Muscle of leg (tissue), 11 donors: Measurements from ENCODE around the gene AFF1. TPM values are rescaled to one million over a fixed set of nuclear protein-coding genes. Genes with fewer than 3 reads are reported as not detected.

Experiments
- DNase-seq: peaks from one replicate; pipeline ENCODE4 v3.0.0; 2013
- H3K27ac ChIP-seq: one replicate; pipeline ENCODE4 v1.5.1; 2013; ENCODE audit warnings: mild to moderate bottlenecking, low read length, control low read depth
- H3K27me3 ChIP-seq: one replicate; pipeline ENCODE4 v1.6.1; 2013; ENCODE audit warnings: low read length; ENCODE audit not compliant: control insufficient read depth, insufficient read depth
- H3K36me3 ChIP-seq: one replicate; pipeline ENCODE4 v1.6.1; 2013; ENCODE audit warnings: low read length; ENCODE audit not compliant: control insufficient read depth, insufficient read depth
- H3K4me1 ChIP-seq: one replicate; pipeline ENCODE4 v1.6.1; 2013; ENCODE audit warnings: low read length; ENCODE audit not compliant: control insufficient read depth, insufficient read depth
- H3K4me3 ChIP-seq: one replicate; pipeline ENCODE4 v1.5.1; 2013; ENCODE audit warnings: low read length, control low read depth
- H3K9me3 ChIP-seq: replicated peaks from 2 replicates; pipeline ENCODE4 v1.6.1; 2013; ENCODE audit warnings: low read depth, low read length; ENCODE audit not compliant: control insufficient read depth
- WGBS: methylation state at CpG from one replicate; pipeline ENCODE4 v1.1.5; 2013; ENCODE audit warnings: missing lambda C conversion rate; ENCODE audit not compliant: insufficient coverage; 5-methylcytosine and 5-hydroxymethylcytosine counted together
- polyA plus RNA-seq, 8 donors: library from polyadenylated mRNA; unstranded; fragments of 120-200 nt; gene quantifications; one replicate each; pipeline versions ENCODE4 v1.2.1 to v1.2.3, GENCODE V29; 2013; ENCODE audit warnings: inconsistent platforms in 1 of 8, low replicate concordance in 1 of 8; ENCODE audit not compliant: insufficient read length in 8 of 8, insufficient read depth in 1 of 8
- total RNA-seq: library from RNA; stranded (reverse); fragments of 120-200 nt; gene quantifications from one replicate; pipeline ENCODE4 v1.2.4, GENCODE V29; 2013

The AFF1 gene
- total and polyA plus RNA-seq, 9 donors, result 12.2 to 19.6 (median 15.5) TPM

DNA sequence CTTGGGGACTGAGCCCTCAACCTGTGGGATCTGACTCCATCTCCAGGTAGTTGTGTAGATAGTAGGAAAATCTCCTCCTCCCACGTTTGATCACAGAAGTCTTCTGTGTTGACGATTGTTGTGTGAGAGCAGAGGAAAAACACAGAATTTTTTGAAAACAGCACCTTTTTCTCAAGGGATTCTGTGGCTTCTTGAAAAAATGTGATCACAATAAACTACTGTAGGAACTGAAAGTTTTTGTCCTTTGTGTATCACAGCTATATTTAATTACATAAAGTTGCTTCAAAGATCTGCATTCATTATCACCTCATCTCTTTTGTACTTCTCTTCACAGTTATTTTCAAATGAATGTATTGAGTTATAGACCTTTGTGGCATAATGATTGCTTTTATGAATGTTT is 85.1 kb downstream of the AFF1 start:
- Histone ChIP-seq H3K4me3 (no peak overlapping the region), H3K4me1 (no peaks in the 10 kb centered on the region), H3K9me3 (no peaks in the 10 kb centered on the region), H3K36me3 (no peaks in the 10 kb centered on the region), H3K27ac (no peak overlapping the region), H3K27me3 (no peaks in the 10 kb centered on the region)
- no peak for DNase-seq
- no CpG with 5 or more reads among the region's 2 CpGs for WGBS

DNA sequence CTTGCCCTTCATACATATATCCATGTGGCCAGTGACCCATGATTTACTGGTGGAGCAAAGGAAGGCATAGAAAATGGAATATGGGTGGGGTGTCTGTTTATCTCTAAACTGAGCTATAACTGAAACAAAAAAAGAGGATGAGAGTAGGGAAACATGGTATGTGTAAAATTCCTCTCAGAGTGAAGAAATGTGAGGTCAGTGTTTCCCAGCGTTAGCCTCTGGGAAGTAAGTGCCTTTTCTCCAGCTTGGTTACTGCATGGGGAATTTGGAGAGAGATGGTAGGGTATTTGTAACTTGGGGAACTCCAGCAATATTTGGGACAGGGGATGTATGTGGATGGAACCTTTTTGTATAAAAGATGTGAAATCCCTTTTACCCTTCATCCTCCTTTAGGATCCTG is 89.4 kb downstream of the AFF1 start:
- no peaks in the 10 kb centered on the region for H3K9me3 ChIP-seq
- H3K4me1 ChIP-seq, result peaks cover 3% of the 10 kb centered on the region
- no peak overlapping the region for H3K27ac ChIP-seq
- no peak for DNase-seq
- WGBS, result 56% methylated on average over 1 of the region's 1 CpG
- H3K27me3 ChIP-seq, result no peaks in the 10 kb centered on the region
- H3K4me3 ChIP-seq, result no peak overlapping the region
- H3K36me3 ChIP-seq, result no peaks in the 10 kb centered on the region

DNA sequence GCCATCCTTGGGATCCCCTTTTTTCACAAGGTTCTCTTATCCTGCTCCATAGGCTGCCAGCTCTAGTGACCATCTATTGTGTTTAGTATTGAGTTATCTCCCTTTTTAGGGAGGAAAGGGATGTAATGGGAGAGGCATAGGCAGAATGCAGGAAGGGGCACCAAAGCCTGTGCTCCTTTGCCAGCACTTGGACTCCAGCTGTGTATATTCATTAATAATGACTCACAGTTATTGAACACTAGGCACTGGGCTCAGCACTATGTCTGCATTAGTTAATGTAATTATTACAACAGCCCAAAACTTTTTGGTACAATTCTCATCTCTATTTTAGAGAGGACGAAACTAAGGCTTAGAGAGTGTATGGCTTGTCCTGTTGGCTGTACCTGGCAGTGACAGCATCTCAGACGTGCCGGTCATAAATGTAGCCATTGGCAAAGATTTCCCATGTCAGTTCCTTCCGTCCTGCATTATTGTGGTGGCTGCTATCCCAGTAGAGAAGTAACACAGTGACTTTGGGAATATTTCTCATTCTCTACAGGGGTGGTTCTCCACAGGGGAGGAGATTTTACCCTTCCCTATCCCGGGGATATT is 90.3 kb downstream of the AFF1 start:
- no peak overlapping the region for H3K27ac ChIP-seq
- peaks cover 7% of the 10 kb centered on the region for H3K4me1 ChIP-seq
- H3K9me3 ChIP-seq, result no peaks in the 10 kb centered on the region
- no peaks in the 10 kb centered on the region for H3K27me3 ChIP-seq
- H3K36me3 ChIP-seq, result no peaks in the 10 kb centered on the region
- no peak for DNase-seq
- no CpG with 5 or more reads among the region's 5 CpGs for WGBS
- H3K4me3 ChIP-seq, result no peak overlapping the region

DNA sequence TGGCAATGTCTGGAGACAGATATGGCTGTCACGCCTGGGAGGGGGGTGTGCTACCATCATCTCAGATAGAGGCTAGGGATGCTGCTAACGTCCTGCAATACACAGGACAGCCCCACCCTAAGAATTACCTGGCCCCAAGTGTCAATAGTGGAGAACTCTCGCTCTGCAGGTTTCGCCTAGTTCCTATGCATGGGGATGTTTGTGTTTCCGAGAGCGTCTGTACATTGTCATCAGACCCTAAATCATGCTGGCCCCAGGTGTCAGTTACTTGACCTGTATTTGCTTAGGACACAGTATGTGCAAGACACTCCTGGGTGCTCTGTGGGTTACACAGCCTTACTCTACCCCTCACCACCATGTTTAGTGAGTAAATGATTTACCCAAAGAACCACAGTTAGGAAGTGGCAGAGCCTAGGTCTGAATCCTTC is 90.8 kb downstream of the AFF1 start:
- no peaks in the 10 kb centered on the region for H3K27me3 ChIP-seq
- H3K4me1 ChIP-seq, result peaks cover 10% of the 10 kb centered on the region
- H3K4me3 ChIP-seq, result no peak overlapping the region
- no peak overlapping the region for H3K27ac ChIP-seq
- no peak for DNase-seq
- no peaks in the 10 kb centered on the region for H3K9me3 ChIP-seq
- H3K36me3 ChIP-seq, result no peaks in the 10 kb centered on the region
- 76% methylated on average over 2 of the region's 6 CpGs for WGBS

DNA sequence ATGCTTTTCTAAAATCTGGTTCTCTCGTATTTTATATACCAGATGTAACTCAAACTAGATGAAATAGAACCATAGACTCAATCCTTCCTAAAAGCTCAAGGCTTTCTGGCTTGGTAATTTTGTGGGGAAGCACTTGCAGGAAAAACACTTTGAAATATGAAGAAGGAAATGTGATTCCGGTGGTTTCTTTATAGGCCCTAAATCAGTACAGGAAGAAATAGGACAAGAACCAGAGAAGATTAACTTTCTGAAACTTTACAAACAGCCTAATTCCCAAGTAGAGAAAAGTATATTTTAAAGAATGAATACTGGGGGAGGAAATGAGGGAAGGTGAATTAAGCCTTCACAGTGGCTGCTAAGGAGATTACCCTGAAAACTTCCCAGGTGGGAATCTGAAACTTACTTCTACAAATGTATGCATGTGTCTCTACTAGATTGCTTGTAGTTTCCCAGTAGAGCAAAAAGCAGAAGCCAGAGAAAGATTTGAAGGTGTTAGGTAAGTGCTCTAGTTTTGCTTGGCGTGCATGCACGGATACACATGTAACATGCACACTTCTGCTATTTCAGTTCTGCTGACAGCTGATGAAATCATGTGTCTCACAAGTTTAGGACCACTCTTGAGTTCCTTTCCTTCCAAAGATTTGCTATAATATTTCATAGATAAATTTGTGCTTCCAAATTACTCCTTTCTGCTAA is 92.1 kb downstream of the AFF1 start:
- no CpG with 5 or more reads among the region's 4 CpGs for WGBS
- H3K4me3 ChIP-seq, result no peak overlapping the region
- no peaks in the 10 kb centered on the region for H3K36me3 ChIP-seq
- DNase-seq, result peak; percentile 54
- H3K27ac ChIP-seq, result no peak overlapping the region
- H3K4me1 ChIP-seq, result peaks cover 16% of the 10 kb centered on the region
- no peaks in the 10 kb centered on the region for H3K27me3 ChIP-seq
- no peaks in the 10 kb centered on the region for H3K9me3 ChIP-seq

DNA sequence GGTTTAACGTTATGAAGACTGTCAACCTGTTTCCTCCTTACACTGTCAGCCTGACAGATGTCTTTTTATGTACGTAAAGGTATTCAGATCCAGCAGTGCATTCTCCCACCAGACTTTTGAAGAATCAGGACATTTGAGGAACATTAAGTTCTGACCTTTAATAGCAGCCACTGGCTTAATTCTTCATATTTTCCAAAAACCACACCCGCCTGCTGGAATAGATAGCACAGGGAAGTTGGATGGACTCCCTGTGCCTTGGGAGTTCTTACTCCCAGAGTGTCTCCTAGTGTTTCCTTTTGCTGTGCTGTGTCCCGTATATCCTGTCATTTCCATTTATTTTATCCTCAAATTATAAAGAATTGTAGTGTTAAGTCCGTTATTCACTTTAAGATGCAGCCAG is 94.5 kb downstream of the AFF1 start:
- peak; percentile 68 for DNase-seq
- WGBS, result 23% methylated on average over 2 of the region's 5 CpGs
- peaks cover 25% of the 10 kb centered on the region for H3K4me1 ChIP-seq
- no peaks in the 10 kb centered on the region for H3K27me3 ChIP-seq
- H3K9me3 ChIP-seq, result no peaks in the 10 kb centered on the region
- no peak overlapping the region for H3K27ac ChIP-seq
- no peaks in the 10 kb centered on the region for H3K36me3 ChIP-seq
- no peak overlapping the region for H3K4me3 ChIP-seq

DNA sequence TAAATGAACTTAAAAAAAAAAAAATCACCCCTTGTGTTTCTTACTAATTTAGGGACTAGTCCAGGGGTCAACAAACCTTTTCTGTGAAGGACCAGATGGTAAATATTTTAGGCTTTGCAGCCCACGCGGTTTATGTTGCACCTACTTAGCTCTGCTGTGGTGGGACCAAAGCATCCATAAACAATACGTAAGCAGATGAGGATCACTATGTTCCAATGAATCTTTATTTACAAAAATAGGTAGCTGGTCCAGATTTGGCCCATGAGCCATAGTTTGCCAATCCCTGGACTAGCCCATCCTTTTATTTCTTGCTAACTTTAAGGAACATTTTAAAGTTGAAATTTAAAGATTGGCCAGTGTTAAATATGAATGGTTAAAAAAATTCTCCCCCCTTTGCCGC is 95.3 kb downstream of the AFF1 start:
- no CpG with 5 or more reads among the region's 4 CpGs for WGBS
- no peaks in the 10 kb centered on the region for H3K36me3 ChIP-seq

DNA sequence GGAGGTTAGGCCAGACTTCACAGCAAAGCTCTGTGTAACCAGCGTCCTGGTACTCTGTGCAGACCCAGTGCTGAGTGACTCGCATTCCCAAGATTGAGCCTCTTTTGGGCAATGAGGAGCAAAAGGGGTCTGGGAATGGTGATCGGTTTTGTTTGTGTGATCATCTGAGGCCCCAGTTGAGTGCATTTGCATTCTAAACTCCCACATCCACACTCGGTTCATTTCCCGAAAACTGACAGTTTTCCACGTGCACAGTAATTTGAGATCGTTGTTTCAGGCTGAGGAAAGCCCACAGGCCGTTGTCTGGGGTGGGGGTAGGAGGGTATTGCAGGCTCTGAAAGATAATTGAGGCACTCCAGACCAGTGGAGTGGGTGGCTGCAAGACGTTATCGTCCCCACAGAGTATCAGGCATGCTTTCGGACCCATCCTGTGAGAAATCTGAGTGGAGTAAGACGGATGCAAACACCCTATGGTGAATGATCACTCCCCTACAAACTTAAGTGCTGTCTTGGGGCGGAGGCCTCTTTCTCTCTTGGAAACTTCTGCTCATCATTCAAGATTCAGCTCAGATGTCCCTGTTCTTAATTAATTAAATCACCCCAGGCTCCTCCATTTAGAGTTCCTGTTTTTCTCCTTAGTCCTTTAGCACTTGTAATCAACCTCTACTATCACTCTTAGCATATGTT is 96.1 kb downstream of the AFF1 start:
- no peaks in the 10 kb centered on the region for H3K36me3 ChIP-seq
- H3K9me3 ChIP-seq, result no peaks in the 10 kb centered on the region
- DNase-seq, result peak; percentile 79
- WGBS, result 14% methylated on average over 8 of the region's 13 CpGs
- no peak overlapping the region for H3K4me3 ChIP-seq
- no peaks in the 10 kb centered on the region for H3K27me3 ChIP-seq
- peak overlapping the region; percentile 53 for H3K27ac ChIP-seq
- peaks cover 29% of the 10 kb centered on the region for H3K4me1 ChIP-seq

More for the DNA sequence above, 95.3 kb downstream of the AFF1 start:
- no peak for DNase-seq
- Histone ChIP-seq H3K9me3 (no peaks in the 10 kb centered on the region), H3K4me1 (peaks cover 25% of the 10 kb centered on the region), H3K27ac (no peak overlapping the region), H3K4me3 (no peak overlapping the region), H3K27me3 (no peaks in the 10 kb centered on the region)

DNA sequence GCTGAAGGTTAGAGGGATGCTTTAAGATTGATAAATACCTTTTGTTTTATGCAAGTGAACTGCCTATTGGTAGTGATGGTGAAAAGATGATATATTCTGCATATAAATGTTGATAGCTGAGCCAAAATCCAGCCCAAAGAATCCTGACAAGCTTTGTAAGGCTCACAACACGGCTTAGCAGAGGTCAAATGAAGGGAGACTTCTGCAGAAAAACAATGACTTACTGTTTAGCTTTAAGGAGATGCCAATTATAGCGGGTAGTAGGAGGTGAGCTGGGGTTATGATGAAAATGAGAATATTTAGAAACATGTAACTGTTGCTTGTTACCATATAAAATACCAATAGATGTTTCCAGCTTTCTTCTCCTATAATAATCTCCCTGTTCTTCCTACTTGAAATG is 97.1 kb downstream of the AFF1 start:
- Histone ChIP-seq H3K4me1 (peaks cover 31% of the 10 kb centered on the region), H3K27ac (no peak overlapping the region)

DNA sequence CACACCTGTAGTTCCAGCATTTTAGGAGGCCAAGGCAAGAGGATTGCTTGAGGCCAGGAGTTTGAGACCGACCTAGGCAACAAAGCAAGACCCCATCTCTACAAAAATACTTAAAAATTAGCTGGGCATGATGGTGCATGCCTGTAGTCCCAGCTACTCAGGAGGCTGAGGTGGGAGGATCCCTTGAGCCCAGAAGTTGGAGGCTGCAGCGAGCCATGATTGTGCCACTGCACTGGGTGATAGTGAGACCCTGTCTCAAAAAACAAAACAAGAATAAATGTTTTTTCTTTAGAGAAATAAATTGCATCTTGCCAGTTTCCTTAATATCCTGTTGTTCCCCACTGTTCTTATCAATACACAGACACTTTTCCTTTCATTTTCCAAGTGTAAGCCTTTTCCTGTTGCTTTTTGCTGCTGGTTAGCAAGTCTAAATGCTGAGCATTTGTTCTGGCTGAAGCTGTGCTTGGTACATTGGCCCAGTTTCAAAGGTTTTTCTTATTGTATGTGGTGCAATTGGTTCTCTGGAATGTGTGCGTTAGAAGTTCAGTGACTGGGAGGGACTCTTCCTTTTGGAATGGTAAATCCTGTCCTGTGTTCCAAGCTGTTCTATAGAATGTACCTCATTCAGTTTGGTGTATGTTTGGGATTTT is 98.2 kb downstream of the AFF1 start:
- H3K4me3 ChIP-seq, result no peak overlapping the region
- no peaks in the 10 kb centered on the region for H3K27me3 ChIP-seq
- no peak overlapping the region for H3K27ac ChIP-seq
- no CpG with 5 or more reads among the region's 3 CpGs for WGBS
- no peaks in the 10 kb centered on the region for H3K9me3 ChIP-seq
- peak; percentile 58 for DNase-seq
- H3K36me3 ChIP-seq, result no peaks in the 10 kb centered on the region
- peaks cover 32% of the 10 kb centered on the region for H3K4me1 ChIP-seq

More for the DNA sequence above, 97.1 kb downstream of the AFF1 start:
- no peaks in the 10 kb centered on the region for H3K27me3 ChIP-seq
- no peaks in the 10 kb centered on the region for H3K36me3 ChIP-seq
- no peaks in the 10 kb centered on the region for H3K9me3 ChIP-seq
- no peak for DNase-seq
- 60% methylated on average over 1 of the region's 2 CpGs for WGBS
- H3K4me3 ChIP-seq, result no peak overlapping the region
